ENCODE measurements around the gene LMNB1. TPM values are rescaled to one million over a fixed set of nuclear protein-coding genes. Genes with fewer than 3 reads are reported as not detected.

LMNB1 gene
- total and polyA plus RNA-seq, 2 of the 13 experiments (the other 11 are each of a cell fraction or from before 2014, with no cell fraction given) = 12.5 to 159 TPM

DNA sequence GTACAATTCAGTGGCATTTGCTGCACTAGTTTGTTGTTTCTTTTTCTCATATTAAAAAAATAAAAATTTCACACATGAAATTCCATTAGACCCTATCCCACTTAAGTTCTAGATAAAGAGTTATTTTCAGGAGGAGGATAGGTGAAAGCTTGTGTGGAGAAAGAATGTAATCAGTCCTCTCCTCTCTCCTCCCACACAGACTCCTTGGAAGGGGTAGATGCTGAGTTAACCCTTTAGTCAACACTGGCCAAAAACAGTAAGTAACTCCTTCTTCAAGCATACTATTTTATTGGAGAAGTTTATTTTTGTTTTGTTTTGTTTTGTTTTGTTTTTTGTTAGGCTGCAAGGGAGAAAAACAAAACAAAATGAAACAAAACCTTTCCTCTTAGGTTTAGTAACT is 30.6 kb upstream of the LMNB1 start:
- POLR2A ChIA-PET = no interaction called here
- DNase-seq (ENCODE audit: low spot score) = no peak
- H3K79me2 ChIP-seq (ENCODE audit: insufficient read depth, low read length) = no peaks in the 10 kb centered on the region
- H3K4me2 ChIP-seq (ENCODE audit: low read depth, low read length) = no peak overlapping the region
- no peak for TF ChIP-seq SIX4 (CRISPR knock-in tag; IDR thresholded peaks at IDR 0.05)
- no peak for TF ChIP-seq SMYD3 (CRISPR knock-in tag; IDR thresholded peaks at IDR 0.05)
- no peak for TF ChIP-seq ATF7 (IDR thresholded peaks at IDR 0.05)
- TF ChIP-seq ATF7 (CRISPR knock-in tag; IDR thresholded peaks at IDR 0.05) = no peak
- TF ChIP-seq, protein P1, sequence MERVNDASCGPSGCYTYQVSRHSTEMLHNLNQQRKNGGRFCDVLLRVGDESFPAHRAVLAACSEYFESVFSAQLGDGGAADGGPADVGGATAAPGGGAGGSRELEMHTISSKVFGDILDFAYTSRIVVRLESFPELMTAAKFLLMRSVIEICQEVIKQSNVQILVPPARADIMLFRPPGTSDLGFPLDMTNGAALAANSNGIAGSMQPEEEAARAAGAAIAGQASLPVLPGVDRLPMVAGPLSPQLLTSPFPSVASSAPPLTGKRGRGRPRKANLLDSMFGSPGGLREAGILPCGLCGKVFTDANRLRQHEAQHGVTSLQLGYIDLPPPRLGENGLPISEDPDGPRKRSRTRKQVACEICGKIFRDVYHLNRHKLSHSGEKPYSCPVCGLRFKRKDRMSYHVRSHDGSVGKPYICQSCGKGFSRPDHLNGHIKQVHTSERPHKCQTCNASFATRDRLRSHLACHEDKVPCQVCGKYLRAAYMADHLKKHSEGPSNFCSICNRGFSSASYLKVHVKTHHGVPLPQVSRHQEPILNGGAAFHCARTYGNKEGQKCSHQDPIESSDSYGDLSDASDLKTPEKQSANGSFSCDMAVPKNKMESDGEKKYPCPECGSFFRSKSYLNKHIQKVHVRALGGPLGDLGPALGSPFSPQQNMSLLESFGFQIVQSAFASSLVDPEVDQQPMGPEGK (CRISPR knock-in tag; IDR thresholded peaks at IDR 0.05) = no peak
- TF ChIP-seq MYNN (CRISPR knock-in tag; IDR thresholded peaks at IDR 0.05; ENCODE audit: low read depth) = no peak
- no peak for TF ChIP-seq NFKBIZ (CRISPR knock-in tag; IDR thresholded peaks at IDR 0.05)
- TF ChIP-seq SSRP1 (CRISPR knock-in tag; IDR thresholded peaks at IDR 0.05) = no peak
- no peak for TF ChIP-seq RBAK (CRISPR knock-in tag; IDR thresholded peaks at IDR 0.05)
- no peak for TF ChIP-seq KDM4B (CRISPR knock-in tag; IDR thresholded peaks at IDR 0.05)
- TF ChIP-seq CC2D1A (CRISPR knock-in tag; IDR thresholded peaks at IDR 0.05) = no peak
- TF ChIP-seq ZNF75D (CRISPR knock-in tag; IDR thresholded peaks at IDR 0.05; ENCODE audit: borderline replicate concordance) = no peak
- TF ChIP-seq ZNF530 (CRISPR knock-in tag; IDR thresholded peaks at IDR 0.05; ENCODE audit: low read depth) = no peak
- no peak for TF ChIP-seq ZNF256 (CRISPR knock-in tag; conservative IDR thresholded peaks at IDR 0.05)
- TF ChIP-seq, protein P2, sequence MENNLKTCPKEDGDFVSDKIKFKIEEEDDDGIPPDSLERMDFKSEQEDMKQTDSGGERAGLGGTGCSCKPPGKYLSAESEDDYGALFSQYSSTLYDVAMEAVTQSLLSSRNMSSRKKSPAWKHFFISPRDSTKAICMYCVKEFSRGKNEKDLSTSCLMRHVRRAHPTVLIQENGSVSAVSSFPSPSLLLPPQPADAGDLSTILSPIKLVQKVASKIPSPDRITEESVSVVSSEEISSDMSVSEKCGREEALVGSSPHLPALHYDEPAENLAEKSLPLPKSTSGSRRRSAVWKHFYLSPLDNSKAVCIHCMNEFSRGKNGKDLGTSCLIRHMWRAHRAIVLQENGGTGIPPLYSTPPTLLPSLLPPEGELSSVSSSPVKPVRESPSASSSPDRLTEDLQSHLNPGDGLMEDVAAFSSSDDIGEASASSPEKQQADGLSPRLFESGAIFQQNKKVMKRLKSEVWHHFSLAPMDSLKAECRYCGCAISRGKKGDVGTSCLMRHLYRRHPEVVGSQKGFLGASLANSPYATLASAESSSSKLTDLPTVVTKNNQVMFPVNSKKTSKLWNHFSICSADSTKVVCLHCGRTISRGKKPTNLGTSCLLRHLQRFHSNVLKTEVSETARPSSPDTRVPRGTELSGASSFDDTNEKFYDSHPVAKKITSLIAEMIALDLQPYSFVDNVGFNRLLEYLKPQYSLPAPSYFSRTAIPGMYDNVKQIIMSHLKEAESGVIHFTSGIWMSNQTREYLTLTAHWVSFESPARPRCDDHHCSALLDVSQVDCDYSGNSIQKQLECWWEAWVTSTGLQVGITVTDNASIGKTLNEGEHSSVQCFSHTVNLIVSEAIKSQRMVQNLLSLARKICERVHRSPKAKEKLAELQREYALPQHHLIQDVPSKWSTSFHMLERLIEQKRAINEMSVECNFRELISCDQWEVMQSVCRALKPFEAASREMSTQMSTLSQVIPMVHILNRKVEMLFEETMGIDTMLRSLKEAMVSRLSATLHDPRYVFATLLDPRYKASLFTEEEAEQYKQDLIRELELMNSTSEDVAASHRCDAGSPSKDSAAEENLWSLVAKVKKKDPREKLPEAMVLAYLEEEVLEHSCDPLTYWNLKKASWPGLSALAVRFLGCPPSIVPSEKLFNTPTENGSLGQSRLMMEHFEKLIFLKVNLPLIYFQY (CRISPR knock-in tag; IDR thresholded peaks at IDR 0.05; ENCODE audit: borderline replicate concordance) = no peak
- TF ChIP-seq, protein P3, sequence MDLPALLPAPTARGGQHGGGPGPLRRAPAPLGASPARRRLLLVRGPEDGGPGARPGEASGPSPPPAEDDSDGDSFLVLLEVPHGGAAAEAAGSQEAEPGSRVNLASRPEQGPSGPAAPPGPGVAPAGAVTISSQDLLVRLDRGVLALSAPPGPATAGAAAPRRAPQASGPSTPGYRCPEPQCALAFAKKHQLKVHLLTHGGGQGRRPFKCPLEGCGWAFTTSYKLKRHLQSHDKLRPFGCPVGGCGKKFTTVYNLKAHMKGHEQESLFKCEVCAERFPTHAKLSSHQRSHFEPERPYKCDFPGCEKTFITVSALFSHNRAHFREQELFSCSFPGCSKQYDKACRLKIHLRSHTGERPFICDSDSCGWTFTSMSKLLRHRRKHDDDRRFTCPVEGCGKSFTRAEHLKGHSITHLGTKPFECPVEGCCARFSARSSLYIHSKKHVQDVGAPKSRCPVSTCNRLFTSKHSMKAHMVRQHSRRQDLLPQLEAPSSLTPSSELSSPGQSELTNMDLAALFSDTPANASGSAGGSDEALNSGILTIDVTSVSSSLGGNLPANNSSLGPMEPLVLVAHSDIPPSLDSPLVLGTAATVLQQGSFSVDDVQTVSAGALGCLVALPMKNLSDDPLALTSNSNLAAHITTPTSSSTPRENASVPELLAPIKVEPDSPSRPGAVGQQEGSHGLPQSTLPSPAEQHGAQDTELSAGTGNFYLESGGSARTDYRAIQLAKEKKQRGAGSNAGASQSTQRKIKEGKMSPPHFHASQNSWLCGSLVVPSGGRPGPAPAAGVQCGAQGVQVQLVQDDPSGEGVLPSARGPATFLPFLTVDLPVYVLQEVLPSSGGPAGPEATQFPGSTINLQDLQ (CRISPR knock-in tag; IDR thresholded peaks at IDR 0.05) = no peak
- H3K36me3 ChIP-seq (replicated peaks in 1 of 2; ENCODE audit: control insufficient read depth in 1 of 2, insufficient read depth in 2 of 2, low read length in 2 of 2) = no peaks in the 10 kb centered on the region
- H3K9me3 ChIP-seq (ENCODE audit: low read length) = no peaks in the 10 kb centered on the region
- H3K4me1 ChIP-seq (ENCODE audit: insufficient read depth, low read length) = no peaks in the 10 kb centered on the region
- BruUV-seq (replicated peaks) = no TSS peak
- H3K27me3 ChIP-seq (ENCODE audit: control insufficient read depth in 1 of 2, insufficient read depth in 2 of 2, low read length in 2 of 2) = no peaks in the 10 kb centered on the region; a peak in 2 of 5 replicates
- FAIRE-seq = no peak
- in situ Hi-C loops (cut with HindIII; ENCODE audit: extremely low pct_ligation_motif_present, low pct_unique_long_range_greater_than_20kb) = no loop called here
- H3K27ac ChIP-seq (ENCODE audit: extremely low read length, insufficient read depth, low read length) = no peak overlapping the region
- no peak overlapping the region for H3K4me3 ChIP-seq (replicated peaks in 1 of 3; ENCODE audit: insufficient read depth in 1 of 3, low read depth in 2 of 3, low read length in 3 of 3)
- no peak overlapping the region for H2AFZ ChIP-seq (ENCODE audit: low read length)
- H4K20me1 ChIP-seq (ENCODE audit: insufficient read depth, low read length) = no peaks in the 10 kb centered on the region
- intact Hi-C loops (cut with micrococcal nuclease; ENCODE audit: unreplicated experiment) = no loop called here
- no peak for ATAC-seq
- no peak overlapping the region for H3K9ac ChIP-seq (ENCODE audit: insufficient read depth, low read depth, low read length)
- CTCF ChIA-PET (ENCODE audit: low intra/inter-chr PET ratio, low total read pairs) = no interaction called here
